ENCODE data around the gene GPR141.

DNA sequence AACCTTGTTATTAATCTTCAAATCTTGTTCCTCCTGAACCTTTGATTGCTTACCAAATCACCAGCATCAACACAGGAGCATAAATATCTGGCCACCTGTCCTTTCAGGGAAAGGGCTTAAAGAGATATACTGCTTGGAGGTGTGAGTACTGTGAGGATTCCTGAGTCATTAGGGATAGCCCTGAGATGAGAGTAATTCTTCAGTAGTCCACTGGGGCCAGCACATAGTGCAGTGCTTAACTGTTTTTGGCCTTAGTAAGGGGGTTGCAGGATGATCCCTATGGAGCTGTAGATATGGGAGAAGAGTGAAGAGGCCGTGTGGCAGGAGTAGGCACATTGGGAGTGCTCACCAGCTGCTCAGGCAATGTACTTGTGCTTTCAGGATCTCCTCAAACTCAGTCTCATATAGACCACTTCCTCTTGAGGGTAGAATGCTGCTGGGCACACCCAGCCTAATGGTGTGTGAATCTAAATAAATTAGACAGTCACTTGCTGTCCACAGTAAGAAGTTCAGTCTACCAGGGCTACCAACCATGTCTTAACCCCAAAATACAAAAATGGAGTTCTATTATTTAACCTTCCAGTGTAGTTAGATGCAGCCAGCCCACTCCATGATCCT lies 26.5 kb upstream of the GPR141 start:
- TF ChIP-seq, protein P1, sequence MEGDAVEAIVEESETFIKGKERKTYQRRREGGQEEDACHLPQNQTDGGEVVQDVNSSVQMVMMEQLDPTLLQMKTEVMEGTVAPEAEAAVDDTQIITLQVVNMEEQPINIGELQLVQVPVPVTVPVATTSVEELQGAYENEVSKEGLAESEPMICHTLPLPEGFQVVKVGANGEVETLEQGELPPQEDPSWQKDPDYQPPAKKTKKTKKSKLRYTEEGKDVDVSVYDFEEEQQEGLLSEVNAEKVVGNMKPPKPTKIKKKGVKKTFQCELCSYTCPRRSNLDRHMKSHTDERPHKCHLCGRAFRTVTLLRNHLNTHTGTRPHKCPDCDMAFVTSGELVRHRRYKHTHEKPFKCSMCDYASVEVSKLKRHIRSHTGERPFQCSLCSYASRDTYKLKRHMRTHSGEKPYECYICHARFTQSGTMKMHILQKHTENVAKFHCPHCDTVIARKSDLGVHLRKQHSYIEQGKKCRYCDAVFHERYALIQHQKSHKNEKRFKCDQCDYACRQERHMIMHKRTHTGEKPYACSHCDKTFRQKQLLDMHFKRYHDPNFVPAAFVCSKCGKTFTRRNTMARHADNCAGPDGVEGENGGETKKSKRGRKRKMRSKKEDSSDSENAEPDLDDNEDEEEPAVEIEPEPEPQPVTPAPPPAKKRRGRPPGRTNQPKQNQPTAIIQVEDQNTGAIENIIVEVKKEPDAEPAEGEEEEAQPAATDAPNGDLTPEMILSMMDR (optimal IDR thresholded peaks at IDR 0.05 in 1 of 3, IDR thresholded peaks at IDR 0.05 in 1 of 3, conservative IDR thresholded peaks at IDR 0.05 in 1 of 3; ENCODE audit: extremely low read depth in 1 of 3, insufficient read depth in 2 of 3, low read length in 3 of 3) = no peak
- no peak for TF ChIP-seq EZH2 (IDR thresholded peaks at IDR 0.05; ENCODE audit: low read length)

Measured in keratinocyte (primary cell).